HG02763 (cell line): ENCODE data around the gene ANKH.
"Not testable (repeated sequence)": the region's sequence is repeated elsewhere in the genome, so short reads cannot be mapped to it uniquely, and the experiment has no call there.

Experiments
- ATAC-seq: cut with Tn5 transposase; IDR thresholded peaks from one replicate; pipeline ENCODE4 v1.9.1; 2021; ENCODE audit warnings: mild to moderate bottlenecking, moderate library complexity; ENCODE audit not compliant: unreplicated experiment

The ANKH gene

GRCh38 chr5:14797385-14797784, 74.2 kb downstream of the ANKH start:
- ATAC-seq, result not testable (repeated sequence)

- no peak for ATAC-seq
Measured at GRCh38 chr5:14794583-14795230, 76.9 kb downstream of the ANKH start.

- ATAC-seq, result no peak
Measured at GRCh38 chr5:14793851-14794250, 77.7 kb downstream of the ANKH start.

GRCh38 chr5:14790911-14791310, 80.7 kb downstream of the ANKH start:
- no peak for ATAC-seq

DNA sequence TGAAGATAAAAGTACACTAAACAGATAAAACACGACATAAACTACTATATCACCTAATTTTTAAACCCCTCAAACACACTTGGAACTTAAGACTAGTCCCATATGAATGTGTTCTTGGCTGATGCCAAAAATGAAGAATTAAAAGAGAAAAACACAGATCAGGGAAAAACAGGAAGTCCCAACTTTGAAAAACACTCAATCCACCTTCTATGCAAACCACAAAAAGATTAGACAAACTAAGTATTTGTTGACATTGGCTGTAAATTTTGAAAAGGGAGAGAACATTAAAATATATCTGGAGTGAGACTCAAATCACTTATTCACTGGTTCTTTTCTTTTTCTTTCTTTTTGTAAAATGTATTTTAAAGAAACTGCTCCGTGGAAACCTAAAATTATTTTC, 81.4 kb downstream of the ANKH start:
- no peak for ATAC-seq

DNA sequence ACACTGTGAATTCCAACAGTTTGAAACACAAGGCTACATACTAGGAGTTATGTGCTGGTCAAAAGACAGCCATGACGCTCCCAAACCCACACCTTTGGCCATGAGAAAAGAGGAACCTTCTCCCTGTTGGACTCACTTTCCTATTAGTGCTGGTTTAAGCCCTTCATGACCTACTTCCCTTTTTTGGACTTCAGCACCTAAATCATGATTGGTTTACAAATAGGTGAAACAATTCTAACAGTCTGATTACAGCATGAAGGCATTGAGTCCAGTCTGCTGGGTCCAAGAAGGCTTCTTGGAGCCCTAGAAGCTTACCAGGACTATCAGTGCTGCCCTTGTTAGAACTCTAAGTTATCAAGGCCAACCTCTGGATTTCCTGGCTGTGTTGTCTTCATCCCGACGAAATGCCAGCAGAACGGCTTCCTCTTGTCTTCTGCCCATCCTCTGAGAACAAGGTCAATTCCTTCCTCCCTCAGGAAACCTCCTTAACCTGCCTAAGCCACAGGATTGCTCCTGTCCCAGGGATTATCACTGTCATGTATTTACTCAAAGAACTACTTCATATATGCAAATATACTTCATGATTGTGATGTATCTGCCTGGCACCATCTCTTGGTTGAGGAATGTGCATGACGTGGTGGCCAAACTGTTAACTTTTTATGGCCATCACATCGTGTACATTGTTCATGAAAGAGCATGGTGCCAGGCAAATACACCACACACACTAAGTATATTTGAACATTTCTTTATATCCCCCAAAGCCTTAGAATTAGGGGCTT, 83.6 kb downstream of the ANKH start:
- no peak for ATAC-seq

DNA sequence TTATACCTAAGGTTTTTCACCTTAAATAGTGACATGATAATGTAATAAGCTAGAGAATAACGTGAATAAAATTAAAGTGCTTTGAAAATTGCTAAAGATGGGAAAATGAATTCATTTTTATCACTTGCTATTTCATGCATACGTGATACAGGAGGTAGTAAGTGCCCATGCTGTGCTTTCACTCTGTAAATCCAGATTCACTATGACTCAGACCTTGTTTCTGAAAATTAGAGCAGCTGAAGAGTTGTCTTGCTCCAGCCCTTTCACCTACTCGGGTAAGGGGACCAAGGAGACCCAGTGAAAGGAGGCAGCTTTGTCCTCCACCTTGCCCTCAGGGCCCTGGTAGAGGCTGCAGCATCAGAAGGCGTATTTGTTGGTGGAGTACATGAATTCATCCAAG, 87.9 kb downstream of the ANKH start:
- no peak for ATAC-seq

- ATAC-seq, result no peak
Measured at GRCh38 chr5:14782591-14782990, 89.0 kb downstream of the ANKH start.

GRCh38 chr5:14781106-14781505, 90.5 kb downstream of the ANKH start:
- no peak for ATAC-seq

DNA sequence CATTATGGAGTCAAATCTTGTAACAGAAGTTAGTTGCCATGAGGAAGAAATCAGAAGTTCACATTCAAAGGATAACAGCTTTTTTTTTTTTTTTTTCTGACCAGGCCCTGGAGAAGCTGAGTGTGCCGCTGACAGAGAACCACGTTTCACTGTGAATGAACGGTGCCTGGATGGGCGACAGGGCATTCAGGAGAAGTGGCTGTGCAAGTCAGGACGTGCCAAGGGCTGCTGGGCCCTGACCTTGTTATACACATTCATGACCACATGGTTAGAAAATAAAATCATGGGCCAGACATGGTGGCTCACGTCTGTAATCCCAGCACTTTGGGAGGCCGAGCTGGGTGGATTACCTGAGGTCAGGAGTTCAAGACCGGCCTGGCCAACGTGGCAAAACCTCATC, 91.6 kb downstream of the ANKH start:
- ATAC-seq, result no peak

DNA sequence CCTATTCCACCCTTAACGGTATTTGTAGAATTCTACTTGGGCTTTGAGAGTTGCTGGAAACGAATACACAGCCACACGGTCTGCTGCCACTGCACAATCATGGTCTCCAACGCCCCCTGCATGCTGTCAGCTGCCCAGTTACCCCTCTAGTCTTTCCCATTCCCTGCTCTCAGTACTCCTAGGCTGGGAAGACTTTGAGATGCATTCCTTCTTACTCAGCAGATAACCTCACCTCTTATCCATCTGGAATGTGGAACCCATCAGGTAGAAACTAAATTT, 92.8 kb downstream of the ANKH start:
- no peak for ATAC-seq

DNA sequence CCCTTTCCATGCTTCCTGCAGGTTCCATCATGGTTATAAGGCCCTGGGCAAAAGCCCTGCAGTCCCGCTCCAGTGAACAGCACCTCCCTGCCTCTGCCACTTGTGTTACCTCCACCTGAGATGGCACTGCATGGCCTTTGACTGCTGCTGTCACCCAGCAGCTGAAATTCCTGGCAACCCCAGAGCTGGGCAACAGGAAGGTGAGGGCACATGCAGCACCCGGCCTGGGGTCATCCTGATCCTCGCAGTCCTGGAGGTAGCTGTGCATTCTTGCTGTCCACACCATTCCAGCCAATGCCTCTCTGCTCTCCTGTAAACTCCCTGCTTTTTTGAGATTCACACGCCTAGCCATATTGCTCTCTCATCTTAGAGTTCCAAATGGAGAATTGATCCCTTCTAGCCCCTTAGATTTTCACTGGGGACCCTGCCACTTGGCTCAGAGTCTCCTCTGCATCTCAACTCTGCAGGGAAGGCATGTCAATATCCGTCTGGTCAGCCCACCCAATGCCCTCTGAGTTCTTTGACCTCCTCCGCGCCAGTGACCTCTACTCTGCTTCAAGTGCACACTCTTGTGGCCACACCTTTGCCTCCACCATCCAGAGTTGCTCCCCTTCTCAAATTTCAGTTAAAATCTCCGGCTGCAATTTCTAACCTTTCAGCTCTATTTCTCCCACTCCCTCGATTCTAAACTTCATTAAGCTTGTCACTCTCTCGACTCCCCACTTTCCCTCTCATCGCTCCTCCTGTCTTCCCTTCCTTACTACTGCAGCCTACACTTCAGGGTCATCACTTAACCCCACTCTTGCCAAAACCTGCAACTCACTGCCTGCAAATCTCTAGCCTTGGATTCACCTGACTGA, 93.4 kb downstream of the ANKH start:
- no peak for ATAC-seq

- ATAC-seq, result no peak
Measured at GRCh38 chr5:14777187-14777586, 94.4 kb downstream of the ANKH start.

- ATAC-seq, result no peak
Measured at GRCh38 chr5:14776602-14777001, 95.0 kb downstream of the ANKH start.

GRCh38 chr5:14775857-14776256, 95.7 kb downstream of the ANKH start:
- ATAC-seq, result no peak

GRCh38 chr5:14773588-14773987, 98.0 kb downstream of the ANKH start:
- no peak for ATAC-seq

GRCh38 chr5:14771972-14772371, 99.6 kb downstream of the ANKH start:
- ATAC-seq, result no peak

DNA sequence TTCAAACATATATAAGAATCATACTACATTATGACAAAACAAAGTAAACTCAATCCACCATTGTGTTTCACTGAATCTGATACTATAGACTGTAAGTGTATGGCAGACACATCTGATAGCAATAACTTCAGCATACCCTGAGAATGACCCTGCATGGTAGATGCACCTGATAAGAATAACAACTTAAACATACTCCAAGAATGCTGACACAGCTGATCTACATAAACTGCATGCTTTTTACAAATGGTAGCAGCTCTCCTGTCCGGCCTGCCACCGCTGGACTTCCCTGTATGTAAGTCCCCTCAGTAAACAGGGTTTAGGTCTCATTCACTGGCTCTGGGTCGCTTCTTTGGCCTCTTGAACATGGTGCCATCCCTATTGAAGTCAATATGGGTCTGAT, 100.4 kb downstream of the ANKH start:
- no peak for ATAC-seq

DNA sequence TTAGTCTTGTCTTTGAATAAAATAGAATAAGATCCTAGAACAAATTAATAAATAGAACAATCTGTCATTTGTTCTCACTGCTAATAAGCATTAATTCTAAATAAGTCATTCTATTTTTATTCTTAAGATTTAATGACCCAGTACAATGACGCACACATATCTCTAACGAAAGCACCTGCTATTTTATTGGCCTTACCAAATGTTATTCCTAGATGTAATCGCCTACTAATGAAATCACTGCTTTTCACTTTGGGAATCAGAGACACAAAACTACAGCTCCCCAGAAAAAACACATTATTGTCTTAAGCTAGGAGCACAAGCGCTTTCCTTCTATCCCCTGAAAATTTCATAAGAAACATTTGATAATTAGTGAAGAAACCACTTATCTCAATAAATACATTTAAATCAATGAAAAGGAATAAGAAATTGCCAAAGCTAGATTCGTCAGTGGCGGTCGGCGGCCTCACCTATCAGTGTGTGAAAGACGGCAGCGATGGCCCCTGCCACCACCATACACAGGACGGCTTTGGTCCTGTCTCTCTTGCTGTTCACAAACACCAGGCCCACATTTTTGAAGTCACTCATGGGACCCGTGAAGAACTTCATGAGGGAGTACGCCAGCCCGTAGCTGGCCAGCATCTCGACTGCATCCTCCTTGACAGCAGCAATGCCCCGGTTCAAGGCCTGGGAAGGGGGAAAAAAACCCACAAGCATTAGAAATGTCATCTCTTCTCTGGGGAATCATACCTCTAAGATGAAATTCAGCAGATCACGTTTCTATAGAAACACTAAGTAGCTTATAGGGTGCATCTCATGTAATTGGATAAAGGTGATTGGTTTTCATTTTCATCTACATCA, 102.8 kb downstream of the ANKH start:
- no peak for ATAC-seq

GRCh38 chr5:14767735-14768507, 103.7 kb downstream of the ANKH start:
- no peak for ATAC-seq
